ENCODE measurements around the gene GEN1.
A peak's percentile ranks its signal among the peaks of the same experiment; 100 is the strongest.

Gene GEN1

GRCh38 chr2:17830053-17831034, 76.4 kb downstream of the GEN1 start:
- DNase-seq = peak; percentile 37
- H3K4me3 ChIP-seq (ENCODE audit: low read length) = peak overlapping the region; percentile 33; the same call in 1 of the 2 replicates
- H3K4me2 ChIP-seq (ENCODE audit: low read depth, low read length) = peak overlapping the region; percentile 71

GRCh38 chr2:17835516-17835915, 81.6 kb downstream of the GEN1 start:
- Histone ChIP-seq H3F3A (ENCODE audit: insufficient read depth, low read length) (no peaks in the 10 kb centered on the region), H3K9ac (ENCODE audit: low read length) (no peak overlapping the region), H2AFZ (ENCODE audit: low read length) (no peak overlapping the region), H3K4me1 (ENCODE audit: low read length) (0 out of 2 replicates have a peak, but pooled peaks cover 3% of the 10 kb centered on the region), H3K36me3 (replicated peaks; ENCODE audit: insufficient read depth, low read length) (no peaks in the 10 kb centered on the region), H3K27ac (ENCODE audit: low read length) (no peak overlapping the region), H3K79me2 (ENCODE audit: low read length) (no peaks in the 10 kb centered on the region), H3K27me3 (replicated peaks; ENCODE audit: insufficient read depth, low read length) (no peaks in the 10 kb centered on the region), H3K4me2 (ENCODE audit: low read depth, low read length) (no peak overlapping the region), H4K20me1 (ENCODE audit: insufficient read depth, low read length) (no peaks in the 10 kb centered on the region), H3K9me2 (replicated peaks; ENCODE audit: insufficient read depth, low read length) (no peaks in the 10 kb centered on the region), H3K9me3 (replicated peaks; ENCODE audit: insufficient read depth, low read length) (no peaks in the 10 kb centered on the region), H3K4me3 (ENCODE audit: low read length) (no peak overlapping the region)
- DNase-seq = no peak
- TF ChIP-seq EZH2 (optimal IDR thresholded peaks at IDR 0.05; ENCODE audit: low read depth, low read length) = no peak
- TF ChIP-seq EZH2phosphoT487 (IDR thresholded peaks at IDR 0.05; ENCODE audit: low read length) = no peak
- TF ChIP-seq, protein P1, sequence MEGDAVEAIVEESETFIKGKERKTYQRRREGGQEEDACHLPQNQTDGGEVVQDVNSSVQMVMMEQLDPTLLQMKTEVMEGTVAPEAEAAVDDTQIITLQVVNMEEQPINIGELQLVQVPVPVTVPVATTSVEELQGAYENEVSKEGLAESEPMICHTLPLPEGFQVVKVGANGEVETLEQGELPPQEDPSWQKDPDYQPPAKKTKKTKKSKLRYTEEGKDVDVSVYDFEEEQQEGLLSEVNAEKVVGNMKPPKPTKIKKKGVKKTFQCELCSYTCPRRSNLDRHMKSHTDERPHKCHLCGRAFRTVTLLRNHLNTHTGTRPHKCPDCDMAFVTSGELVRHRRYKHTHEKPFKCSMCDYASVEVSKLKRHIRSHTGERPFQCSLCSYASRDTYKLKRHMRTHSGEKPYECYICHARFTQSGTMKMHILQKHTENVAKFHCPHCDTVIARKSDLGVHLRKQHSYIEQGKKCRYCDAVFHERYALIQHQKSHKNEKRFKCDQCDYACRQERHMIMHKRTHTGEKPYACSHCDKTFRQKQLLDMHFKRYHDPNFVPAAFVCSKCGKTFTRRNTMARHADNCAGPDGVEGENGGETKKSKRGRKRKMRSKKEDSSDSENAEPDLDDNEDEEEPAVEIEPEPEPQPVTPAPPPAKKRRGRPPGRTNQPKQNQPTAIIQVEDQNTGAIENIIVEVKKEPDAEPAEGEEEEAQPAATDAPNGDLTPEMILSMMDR (IDR thresholded peaks at IDR 0.05; ENCODE audit: low read length) = no peak

More at GRCh38 chr2:17830053-17831034, 76.4 kb downstream of the GEN1 start:
- H2AFZ ChIP-seq (ENCODE audit: low read length) = peak overlapping the region; percentile 65
- no peaks in the 10 kb centered on the region for H3K79me2 ChIP-seq (ENCODE audit: low read length)
- H3K9ac ChIP-seq (ENCODE audit: low read length) = no peak overlapping the region
- no peaks in the 10 kb centered on the region for H3K36me3 ChIP-seq (replicated peaks; ENCODE audit: insufficient read depth, low read length)
- no peaks in the 10 kb centered on the region for H3K9me3 ChIP-seq (replicated peaks; ENCODE audit: insufficient read depth, low read length)
- no peaks in the 10 kb centered on the region for H3K4me1 ChIP-seq (ENCODE audit: low read length)
- H3F3A ChIP-seq (ENCODE audit: insufficient read depth, low read length) = no peaks in the 10 kb centered on the region
- no peaks in the 10 kb centered on the region for H4K20me1 ChIP-seq (ENCODE audit: insufficient read depth, low read length)
- no peaks in the 10 kb centered on the region for H3K27me3 ChIP-seq (replicated peaks; ENCODE audit: insufficient read depth, low read length)
- no peak overlapping the region for H3K27ac ChIP-seq (ENCODE audit: low read length)
- TF ChIP-seq EZH2 (optimal IDR thresholded peaks at IDR 0.05; ENCODE audit: low read depth, low read length) (no peak), EZH2phosphoT487 (IDR thresholded peaks at IDR 0.05; ENCODE audit: low read length) (no peak)
- TF ChIP-seq, protein P1 (IDR thresholded peaks at IDR 0.05; ENCODE audit: low read length) = peak; percentile 85
- H3K9me2 ChIP-seq (replicated peaks; ENCODE audit: insufficient read depth, low read length) = no peaks in the 10 kb centered on the region

All from MM.1S (cell line).